ENCODE measurements around the gene ATXN2L. TPM values are rescaled to one million over a fixed set of nuclear protein-coding genes. Genes with fewer than 3 reads are reported as not detected.

ATXN2L gene
- total and polyA plus RNA-seq, 9 donors, result 36.2 to 143 (median 84.6) TPM

GRCh38 chr16:28838558-28838918 is 15.7 kb downstream of the ATXN2L start:
- Histone ChIP-seq H3K4me1 (ENCODE audit: insufficient read depth) (no peaks in the 10 kb centered on the region), H3K36me3 (no peaks in the 10 kb centered on the region), H3K9me3 (no peaks in the 10 kb centered on the region), H3K4me3 (no peak overlapping the region), H3K27ac (no peak overlapping the region), H3K27me3 (no peaks in the 10 kb centered on the region)
- WGBS, 3 donors, result 94 to 100% (median 100%) methylated on average over 1 of the region's 1 CpG
- intact Hi-C loops (cut with DNase I), result no loop called here
- TF ChIP-seq CTCF (IDR thresholded peaks at IDR 0.05), result no peak
- no peak for TF ChIP-seq POLR2A (IDR thresholded peaks at IDR 0.05)
- TF ChIP-seq EP300 (IDR thresholded peaks at IDR 0.05), result no peak
- DNase-seq, result no peak

GRCh38 chr16:28839004-28839639 is 16.3 kb downstream of the ATXN2L start:
- Histone ChIP-seq H3K36me3 (no peaks in the 10 kb centered on the region), H3K27ac (no peak overlapping the region), H3K4me3 (no peak overlapping the region), H3K9me3 (no peaks in the 10 kb centered on the region), H3K4me1 (ENCODE audit: insufficient read depth) (no peaks in the 10 kb centered on the region), H3K27me3 (no peaks in the 10 kb centered on the region)
- 88 to 90% (median 90%) methylated on average over 14 of the region's 14 CpGs for WGBS, 3 donors
- no peak for TF ChIP-seq CTCF (IDR thresholded peaks at IDR 0.05)
- no peak for TF ChIP-seq POLR2A (IDR thresholded peaks at IDR 0.05)
- TF ChIP-seq EP300 (IDR thresholded peaks at IDR 0.05), result no peak
- intact Hi-C loops (cut with DNase I), result no loop called here
- DNase-seq, result no peak

GRCh38 chr16:28839899-28840298 is 17.1 kb downstream of the ATXN2L start:
- intact Hi-C loops (cut with DNase I), result no loop called here
- Histone ChIP-seq H3K27ac (no peak overlapping the region), H3K36me3 (no peaks in the 10 kb centered on the region), H3K27me3 (no peaks in the 10 kb centered on the region), H3K4me1 (ENCODE audit: insufficient read depth) (no peaks in the 10 kb centered on the region), H3K9me3 (no peaks in the 10 kb centered on the region), H3K4me3 (no peak overlapping the region)
- TF ChIP-seq POLR2A (IDR thresholded peaks at IDR 0.05) (no peak), EP300 (IDR thresholded peaks at IDR 0.05) (no peak), CTCF (IDR thresholded peaks at IDR 0.05) (no peak)
- 3 to 16% (median 5%) methylated on average over 1 of the region's 1 CpG for WGBS, 3 donors
- no peak for DNase-seq

- DNase-seq, result no peak
- TF ChIP-seq EP300 (IDR thresholded peaks at IDR 0.05) (no peak), CTCF (IDR thresholded peaks at IDR 0.05) (no peak), POLR2A (IDR thresholded peaks at IDR 0.05) (no peak)
- Histone ChIP-seq H3K4me3 (no peak overlapping the region), H3K27me3 (no peaks in the 10 kb centered on the region), H3K27ac (no peak overlapping the region), H3K36me3 (no peaks in the 10 kb centered on the region), H3K4me1 (ENCODE audit: insufficient read depth) (peaks cover 2% of the 10 kb centered on the region), H3K9me3 (no peaks in the 10 kb centered on the region)
- WGBS, 3 donors, result 86 to 92% (median 88%) methylated on average over 7 of the region's 7 CpGs
- intact Hi-C loops (cut with DNase I), result no loop called here
Measured at GRCh38 chr16:28842696-28843095, 19.9 kb downstream of the ATXN2L start.

All from ovary (tissue), 9 donors.